ENCODE data around the gene FEM1B. TPM values are rescaled to one million over a fixed set of nuclear protein-coding genes. Genes with fewer than 3 reads are reported as not detected.

FEM1B gene
- total RNA-seq, 2 experiments from 2014 or later, result 37.0 to 44.1 TPM

- no peaks in the 10 kb centered on the region for H3K36me3 Mint-ChIP-seq
- no peaks in the 10 kb centered on the region for H3K9me3 Mint-ChIP-seq
- DNase-seq, result no peak
- H3K4me1 Mint-ChIP-seq, result peaks cover 19% of the 10 kb centered on the region
- peaks cover 13% of the 10 kb centered on the region for H3K27me3 Mint-ChIP-seq
- no peak overlapping the region for H3K4me3 Mint-ChIP-seq
- H3K27ac Mint-ChIP-seq, result no peak overlapping the region
Observed at GRCh38 chr15:68304589-68305337, 27.2 kb downstream of the FEM1B start.

- peaks cover 13% of the 10 kb centered on the region for H3K27me3 Mint-ChIP-seq
- no peaks in the 10 kb centered on the region for H3K36me3 Mint-ChIP-seq
- H3K4me3 Mint-ChIP-seq, result no peak overlapping the region
- H3K4me1 Mint-ChIP-seq, result peaks cover 16% of the 10 kb centered on the region
- DNase-seq, result no peak
- H3K9me3 Mint-ChIP-seq, result no peaks in the 10 kb centered on the region
- no peak overlapping the region for H3K27ac Mint-ChIP-seq
Observed at GRCh38 chr15:68305420-68305871, 27.9 kb downstream of the FEM1B start.

- Mint-ChIP-seq H3K27me3 (peaks cover 13% of the 10 kb centered on the region), H3K36me3 (no peaks in the 10 kb centered on the region), H3K4me1 (peaks cover 10% of the 10 kb centered on the region), H3K27ac (no peak overlapping the region), H3K9me3 (no peaks in the 10 kb centered on the region), H3K4me3 (no peak overlapping the region)
- DNase-seq, result no peak
Observed at GRCh38 chr15:68307131-68307928, 29.8 kb downstream of the FEM1B start.

GRCh38 chr15:68309024-68309423, 31.5 kb downstream of the FEM1B start:
- Mint-ChIP-seq H3K9me3 (no peaks in the 10 kb centered on the region), H3K36me3 (no peaks in the 10 kb centered on the region), H3K27me3 (peaks cover 13% of the 10 kb centered on the region), H3K4me3 (no peak overlapping the region), H3K4me1 (peaks cover 10% of the 10 kb centered on the region), H3K27ac (no peak overlapping the region)
- DNase-seq, result no peak

- no peaks in the 10 kb centered on the region for H3K9me3 Mint-ChIP-seq
- H3K27ac Mint-ChIP-seq, result no peak overlapping the region
- no peaks in the 10 kb centered on the region for H3K36me3 Mint-ChIP-seq
- H3K4me1 Mint-ChIP-seq, result peaks cover 10% of the 10 kb centered on the region
- no peak for DNase-seq
- H3K27me3 Mint-ChIP-seq, result peaks cover 13% of the 10 kb centered on the region
- no peak overlapping the region for H3K4me3 Mint-ChIP-seq
Observed at GRCh38 chr15:68310178-68310803, 32.7 kb downstream of the FEM1B start.

GRCh38 chr15:68310804-68311463, 33.4 kb downstream of the FEM1B start:
- DNase-seq, result no peak
- Mint-ChIP-seq H3K36me3 (no peaks in the 10 kb centered on the region), H3K4me1 (peaks cover 10% of the 10 kb centered on the region), H3K27me3 (peaks cover 13% of the 10 kb centered on the region), H3K27ac (no peak overlapping the region), H3K4me3 (no peak overlapping the region), H3K9me3 (no peaks in the 10 kb centered on the region)

GRCh38 chr15:68311464-68311835, 33.9 kb downstream of the FEM1B start:
- Mint-ChIP-seq H3K36me3 (no peaks in the 10 kb centered on the region), H3K9me3 (no peaks in the 10 kb centered on the region), H3K27me3 (peaks cover 13% of the 10 kb centered on the region), H3K4me1 (peaks cover 6% of the 10 kb centered on the region), H3K27ac (no peak overlapping the region), H3K4me3 (no peak overlapping the region)
- DNase-seq, result no peak

- no peaks in the 10 kb centered on the region for H3K36me3 Mint-ChIP-seq
- H3K27ac Mint-ChIP-seq, result no peak overlapping the region
- H3K4me1 Mint-ChIP-seq, result peaks cover 2% of the 10 kb centered on the region
- no peaks in the 10 kb centered on the region for H3K9me3 Mint-ChIP-seq
- DNase-seq, result no peak
- H3K27me3 Mint-ChIP-seq, result peaks cover 13% of the 10 kb centered on the region
- no peak overlapping the region for H3K4me3 Mint-ChIP-seq
Observed at GRCh38 chr15:68311859-68312557, 34.5 kb downstream of the FEM1B start.

GRCh38 chr15:68312701-68313204, 35.2 kb downstream of the FEM1B start:
- no peak overlapping the region for H3K4me3 Mint-ChIP-seq

GRCh38 chr15:68313501-68314410, 36.2 kb downstream of the FEM1B start:
- Mint-ChIP-seq H3K9me3 (no peaks in the 10 kb centered on the region), H3K36me3 (no peaks in the 10 kb centered on the region), H3K27ac (no peak overlapping the region), H3K4me3 (no peak overlapping the region), H3K4me1 (no peaks in the 10 kb centered on the region), H3K27me3 (no peaks in the 10 kb centered on the region)
- DNase-seq, result no peak

More at GRCh38 chr15:68312701-68313204, 35.2 kb downstream of the FEM1B start:
- Mint-ChIP-seq H3K9me3 (no peaks in the 10 kb centered on the region), H3K27me3 (peaks cover 9% of the 10 kb centered on the region), H3K36me3 (no peaks in the 10 kb centered on the region), H3K4me1 (no peaks in the 10 kb centered on the region), H3K27ac (no peak overlapping the region)
- DNase-seq, result no peak

- no peak for DNase-seq
- Mint-ChIP-seq H3K27ac (no peak overlapping the region), H3K4me1 (no peaks in the 10 kb centered on the region), H3K4me3 (no peak overlapping the region), H3K36me3 (no peaks in the 10 kb centered on the region), H3K27me3 (no peaks in the 10 kb centered on the region), H3K9me3 (no peaks in the 10 kb centered on the region)
Observed at GRCh38 chr15:68314563-68314962, 37.0 kb downstream of the FEM1B start.

GRCh38 chr15:68315035-68315434, 37.5 kb downstream of the FEM1B start:
- Mint-ChIP-seq H3K27ac (no peak overlapping the region), H3K36me3 (no peaks in the 10 kb centered on the region), H3K4me3 (no peak overlapping the region), H3K4me1 (no peaks in the 10 kb centered on the region), H3K9me3 (no peaks in the 10 kb centered on the region), H3K27me3 (no peaks in the 10 kb centered on the region)
- no peak for DNase-seq

GRCh38 chr15:68315495-68316031, 38.0 kb downstream of the FEM1B start:
- Mint-ChIP-seq H3K27me3 (no peaks in the 10 kb centered on the region), H3K4me3 (no peak overlapping the region), H3K9me3 (no peaks in the 10 kb centered on the region), H3K36me3 (no peaks in the 10 kb centered on the region), H3K27ac (no peak overlapping the region), H3K4me1 (no peaks in the 10 kb centered on the region)
- DNase-seq, result no peak
